Pancreas (tissue), 10 donors: ENCODE data around the gene CDHR2. TPM values are rescaled to one million over a fixed set of nuclear protein-coding genes. Genes with fewer than 3 reads are reported as not detected.

Source experiments
- ATAC-seq, 4 donors: fragments of 200-7000 bp; cut with Tn5 transposase; one replicate each; pipeline versions ENCODE4 v1.8.0 to v1.9.1; 2020; ENCODE audit warnings: mild to moderate bottlenecking in 4 of 4, moderate library complexity in 4 of 4
- DNase-seq, 6 donors: peaks; one replicate each; pipeline ENCODE4 v3.0.0-alpha.2; 2020
- FAIRE-seq: peaks from 2 replicates; lab custom pipeline; 2012; peaks lifted over from hg19 to GRCh38; lab: Jason Lieb, UNC
- H3K27ac ChIP-seq, 4 donors: fragments of 200-600 bp; sonication (generic); 1 replicate in 3 of 4; 2 replicates in 1 of 4; pipeline versions ENCODE4 v1.5.0 to v1.8.0; 2020
- H3K27me3 ChIP-seq, 4 donors: fragments of 200-600 bp; one replicate each; pipeline ENCODE4 v1.8.0; 2021
- H3K36me3 ChIP-seq, 3 donors: fragments of 200-600 bp; sonication (generic) in 1 of 3; one replicate each; pipeline versions ENCODE4 v1.5.0 to v1.8.0; 2020 to 2021
- H3K4me1 ChIP-seq, 3 donors: fragments of 200-600 bp; one replicate each; pipeline ENCODE4 v1.8.0; 2021
- H3K4me3 ChIP-seq, 4 donors: fragments of 200-600 bp; sonication (generic) in 2 of 4; one replicate each; pipeline versions ENCODE4 v1.5.0 to v1.8.0; 2020 to 2021
- H3K9me3 ChIP-seq, 4 donors: fragments of 200-600 bp; one replicate each; pipeline ENCODE4 v1.8.0; 2021
- CTCF ChIP-seq, 4 donors: fragments of 200-600 bp; sonication (generic) in 3 of 4; IDR thresholded peaks; one replicate each; pipeline versions ENCODE4 v1.5.0 to v1.8.0; 2021; ENCODE audit warnings: antibody characterized with exemption in 4 of 4
- WGBS, 2 donors: extraction: QIAGEN DNeasy Blood & Tissue Kit; methylation state at CpG; one replicate each; pipeline ENCODE4 v1.1.7; 2013; 5-methylcytosine and 5-hydroxymethylcytosine counted together
- intact Hi-C, 3 donors: fragments of 100-400 bp; cut with DNase I; formaldehyde crosslinking; loops; one replicate each; pipeline versions ENCODE4 v1.11.1 to v1.14.2; 2022
- polyA plus RNA-seq, 2 donors: library from polyadenylated mRNA; stranded (reverse); fragments of 200-250 nt; gene quantifications; one replicate each; pipeline ENCODE4 v1.2.3, GENCODE V29; 2013
- total RNA-seq, 6 donors: library from RNA; stranded (reverse); fragmentation: NEBNext Ultra II Directional in 4 of 6; extraction: Animal tissue kit (Norgen Biotek cat#: 25700) in 4 of 6; gene quantifications; one replicate each; pipeline versions ENCODE4 v1.2.1 to v1.2.4, GENCODE V29; 2021 to 2023
- donor health status: healthy with polysubstance abuse.
- donor health status: DM: no; HTN: no; CAD: no; lungs with moderate emphysema.
- donor health status: DM: no; HTN: no; CAD: no.
- donor health status: control.
- donor health status: control.
- donor health status: Bipolar disorder and iron deficiency.
- donor health status: DM: yes; HTN: yes; CAD: no.
- donor health status: DM: no; HTN: no; CAD: no.
- donor health status: DM: no; HTN: no; CAD: no.
- donor health status: DM: yes; HTN: yes; CAD: no.

CDHR2 gene
- total and polyA plus RNA-seq, 8 donors: 0.19 to 1.1 (median 0.26) TPM; not detected in 1

- TF ChIP-seq CTCF (IDR thresholded peaks at IDR 0.05): no peak
- Histone ChIP-seq H3K4me1 (peaks cover 0 to 5% (median 0%) of the 10 kb centered on the region in 3 donors), H3K36me3 (no peaks in the 10 kb centered on the region), H3K27me3 (peaks cover 0 to 12% (median 2%) of the 10 kb centered on the region in 4 donors), H3K27ac (no peak overlapping the region), H3K4me3 (no peak overlapping the region), H3K9me3 (no peaks in the 10 kb centered on the region)
- no peak for FAIRE-seq
- ATAC-seq: no peak
- intact Hi-C loops: no loop called here
- DNase-seq: no peak
- 47 to 58% methylated on average over 7 to 8 of the region's 8 CpGs for WGBS, 2 donors
Observed at GRCh38 chr5:176614805-176615478, 65.8 kb downstream of the CDHR2 start.

- Histone ChIP-seq H3K4me1 (peaks cover 0 to 5% (median 0%) of the 10 kb centered on the region in 3 donors), H3K4me3 (no peak overlapping the region), H3K27ac (no peak overlapping the region), H3K9me3 (no peaks in the 10 kb centered on the region), H3K36me3 (no peaks in the 10 kb centered on the region), H3K27me3 (peaks cover 0 to 12% (median 3%) of the 10 kb centered on the region in 4 donors)
- no peak for FAIRE-seq
- no peak for ATAC-seq
- TF ChIP-seq CTCF (IDR thresholded peaks at IDR 0.05): no peak
- DNase-seq: no peak
- intact Hi-C loops: no loop called here
- WGBS, 2 donors: 43 to 59% methylated on average over 7 of the region's 7 CpGs
Observed at GRCh38 chr5:176616511-176616910, 67.4 kb downstream of the CDHR2 start.

GRCh38 chr5:176618783-176619182 lies 69.6 kb downstream of the CDHR2 start:
- Histone ChIP-seq H3K4me3 (no peak overlapping the region), H3K4me1 (peaks cover 0 to 5% (median 0%) of the 10 kb centered on the region in 3 donors), H3K36me3 (no peaks in the 10 kb centered on the region), H3K9me3 (no peaks in the 10 kb centered on the region), H3K27ac (no peak overlapping the region), H3K27me3 (peaks cover 0 to 12% (median 3%) of the 10 kb centered on the region in 4 donors)
- intact Hi-C loops: no loop called here
- FAIRE-seq (no peak), ATAC-seq (no peak), DNase-seq (no peak)
- 32% methylated on average over 19 of the region's 19 CpGs for WGBS, 2 donors
- TF ChIP-seq CTCF (IDR thresholded peaks at IDR 0.05): no peak

- Histone ChIP-seq H3K36me3 (no peaks in the 10 kb centered on the region), H3K27ac (no peak overlapping the region), H3K27me3 (peaks cover 0 to 12% (median 3%) of the 10 kb centered on the region in 4 donors), H3K4me3 (no peak overlapping the region), H3K9me3 (no peaks in the 10 kb centered on the region), H3K4me1 (peaks cover 0 to 5% (median 0%) of the 10 kb centered on the region in 3 donors)
- peak in 3 of 4 donors; percentile 75 to 91 (median 80) for ATAC-seq
- no peak for TF ChIP-seq CTCF (IDR thresholded peaks at IDR 0.05)
- WGBS, 2 donors: 5% methylated on average over 25 to 31 of the region's 31 CpGs
- DNase-seq: peak in 5 of 6 donors; percentile 25 to 69 (median 52)
- intact Hi-C loops: no loop called here
- FAIRE-seq: no peak
Observed at GRCh38 chr5:176619203-176619568, 70.0 kb downstream of the CDHR2 start.
